ENCODE measurements around the gene ZNF486.
"Not testable (repeated sequence)": the region's sequence is repeated elsewhere in the genome, so short reads cannot be mapped to it uniquely, and the experiment has no call there.

Gene ZNF486

GRCh38 chr19:20247016-20247683, 80.1 kb downstream of the ZNF486 start:
- Mint-ChIP-seq H3K4me1 (ENCODE audit: low read depth) (no peaks in the 10 kb centered on the region), H3K27ac (no peak overlapping the region), H3K4me3 (no peak overlapping the region), H3K27me3 (no peaks in the 10 kb centered on the region), H3K36me3 (ENCODE audit: low read depth) (no peaks in the 10 kb centered on the region), H3K9me3 (no peaks in the 10 kb centered on the region)
- intact Hi-C loops (cut with micrococcal nuclease), result no loop called here

GRCh38 chr19:20248258-20248657, 81.2 kb downstream of the ZNF486 start:
- H3K4me3 Mint-ChIP-seq; H3K27ac Mint-ChIP-seq; H3K9me3 Mint-ChIP-seq; H3K27me3 Mint-ChIP-seq; H3K36me3 Mint-ChIP-seq (ENCODE audit: low read depth); intact Hi-C loops (cut with micrococcal nuclease); H3K4me1 Mint-ChIP-seq (ENCODE audit: low read depth): not testable (repeated sequence)

All from dendritic cell treated with granulocyte-macrophage colony-stimulating factor and Interleukin-4, amounts not matched to agents 40 ng/mL and 50 ng/mL, for 4 days (primary cell).